ENCODE data around the gene METAP1D.
"Not testable (repeated sequence)": the region's sequence is repeated elsewhere in the genome, so short reads cannot be mapped to it uniquely, and the experiment has no call there.

Gene METAP1D

GRCh38 chr2:171996021-171996420 lies 3.7 kb upstream of the METAP1D start:
- Histone ChIP-seq H3K4me3 (ENCODE audit: low read depth in 1 of 2, low read length in 1 of 2) (no peak overlapping the region), H3K4me1 (ENCODE audit: control insufficient read depth in 1 of 2, insufficient read depth in 1 of 2, low read depth in 1 of 2, low read length in 1 of 2) (peaks cover 13 to 15% of the 10 kb centered on the region in 2 experiments), H3K27ac (no peak overlapping the region), H3K36me3 (no peaks in the 10 kb centered on the region), H3K27me3 (no peaks in the 10 kb centered on the region), H3K9me3 (no peaks in the 10 kb centered on the region)
- TF ChIP-seq CTCF (IDR thresholded peaks at IDR 0.05), result no peak

- H3K4me3 ChIP-seq (ENCODE audit: low read depth in 1 of 2, low read length in 1 of 2); H3K9me3 ChIP-seq; H3K36me3 ChIP-seq; H3K27me3 ChIP-seq; H3K27ac ChIP-seq: not testable (repeated sequence)
- H3K4me1 ChIP-seq (ENCODE audit: control insufficient read depth in 1 of 2, insufficient read depth in 1 of 2, low read depth in 1 of 2, low read length in 1 of 2), result peaks cover 13 to 15% of the 10 kb centered on the region in 2 experiments
Observed at GRCh38 chr2:171997031-171997430, 2.7 kb upstream of the METAP1D start.

GRCh38 chr2:171999161-171999560 lies 592 bp upstream of the METAP1D start:
- peak overlapping the region; percentile 65 to 74 for H3K4me3 ChIP-seq (ENCODE audit: low read depth in 1 of 2, low read length in 1 of 2)
- no peak overlapping the region for H3K27ac ChIP-seq
- TF ChIP-seq CTCF (IDR thresholded peaks at IDR 0.05), result no peak
- H3K27me3 ChIP-seq, result no peaks in the 10 kb centered on the region
- no peaks in the 10 kb centered on the region for H3K36me3 ChIP-seq
- H3K4me1 ChIP-seq (ENCODE audit: control insufficient read depth in 1 of 2, insufficient read depth in 1 of 2, low read depth in 1 of 2, low read length in 1 of 2), result peaks cover 13 to 15% of the 10 kb centered on the region in 2 experiments
- no peaks in the 10 kb centered on the region for H3K9me3 ChIP-seq

- Histone ChIP-seq H3K9me3 (no peaks in the 10 kb centered on the region), H3K27me3 (no peaks in the 10 kb centered on the region), H3K27ac (no peak overlapping the region), H3K36me3 (no peaks in the 10 kb centered on the region), H3K4me3 (ENCODE audit: low read depth in 1 of 2, low read length in 1 of 2) (no peak overlapping the region), H3K4me1 (ENCODE audit: control insufficient read depth in 1 of 2, insufficient read depth in 1 of 2, low read depth in 1 of 2, low read length in 1 of 2) (peaks cover 13 to 15% of the 10 kb centered on the region in 2 experiments)
- TF ChIP-seq CTCF (IDR thresholded peaks at IDR 0.05), result no peak
Observed at GRCh38 chr2:172000696-172001361, 1.1 kb downstream of the METAP1D start.

- no peak overlapping the region for H3K4me3 ChIP-seq (ENCODE audit: low read depth in 1 of 2, low read length in 1 of 2)
- no peak overlapping the region for H3K27ac ChIP-seq
- H3K9me3 ChIP-seq, result no peaks in the 10 kb centered on the region
- TF ChIP-seq CTCF (IDR thresholded peaks at IDR 0.05), result no peak
- no peaks in the 10 kb centered on the region for H3K36me3 ChIP-seq
- H3K27me3 ChIP-seq, result no peaks in the 10 kb centered on the region
- H3K4me1 ChIP-seq (ENCODE audit: control insufficient read depth in 1 of 2, insufficient read depth in 1 of 2, low read depth in 1 of 2, low read length in 1 of 2), result peaks cover 10 to 12% of the 10 kb centered on the region in 2 experiments
Observed at GRCh38 chr2:172007372-172007771, 7.6 kb downstream of the METAP1D start.

GRCh38 chr2:172009823-172010222 lies 10.1 kb downstream of the METAP1D start:
- Histone ChIP-seq H3K27me3 (no peaks in the 10 kb centered on the region), H3K4me3 (ENCODE audit: low read depth in 1 of 2, low read length in 1 of 2) (no peak overlapping the region), H3K4me1 (ENCODE audit: control insufficient read depth in 1 of 2, insufficient read depth in 1 of 2, low read depth in 1 of 2, low read length in 1 of 2) (peaks cover 22 to 26% of the 10 kb centered on the region in 2 experiments), H3K27ac (no peak overlapping the region), H3K36me3 (no peaks in the 10 kb centered on the region), H3K9me3 (no peaks in the 10 kb centered on the region)
- no peak for TF ChIP-seq CTCF (IDR thresholded peaks at IDR 0.05)
